ENCODE data around the gene KCNN4.

- TF ChIP-seq CTCF (IDR thresholded peaks at IDR 0.05; ENCODE audit: low read depth, low read length, missing input control) (no peak), REST (IDR thresholded peaks at IDR 0.05) (no peak), SP1 (IDR thresholded peaks at IDR 0.05) (no peak), ZBTB33 (IDR thresholded peaks at IDR 0.05) (no peak), TAF1 (conservative IDR thresholded peaks at IDR 0.05) (no peak)
These were observed 997 bp upstream of the KCNN4 start for GRCh38 chr19:43781630-43782310.

All from liver (tissue), 3 donors.